CD14-positive monocyte (primary cell): ENCODE results near the gene NPC2. TPM values are rescaled to one million over a fixed set of nuclear protein-coding genes. Genes with fewer than 3 reads are reported as not detected.
A peak's percentile ranks its signal among the peaks of the same experiment; 100 is the strongest.

Experiments used
- DNase-seq, 3 donors: peaks; one replicate each; pipeline ENCODE4 v3.0.0-alpha.2; 2011 to 2022
- H2AFZ ChIP-seq: 2 replicates; pipeline ENCODE4 v1.6.0; 2012; ENCODE audit warnings: mild to moderate bottlenecking, low read depth, low read length, inconsistent platforms; ENCODE audit not compliant: insufficient read depth, poor library complexity, severe bottlenecking
- H3K27ac ChIP-seq, 2 donors: 1 replicate in 1 of 2; 2 replicates in 1 of 2; pipeline ENCODE4 v1.5.1; 2012 to 2013; ENCODE audit warnings: low read length in 2 of 2, control low read depth in 1 of 2, inconsistent platforms in 1 of 2, low read depth in 1 of 2, mild to moderate bottlenecking in 1 of 2
- H3K27me3 ChIP-seq, 2 donors: one replicate each; pipeline versions ENCODE4 v1.6.0 to v1.6.1; 2011 to 2013; ENCODE audit warnings: low read length in 2 of 2; ENCODE audit not compliant: control insufficient read depth in 2 of 2, insufficient read depth in 2 of 2
- H3K36me3 ChIP-seq, 2 donors: replicated peaks in 1 of 2; 1 replicate in 1 of 2; 2 replicates in 1 of 2; pipeline versions ENCODE4 v1.5.1 to v1.6.1; 2012 to 2013; ENCODE audit warnings: low read length in 2 of 2, control low read depth in 1 of 2, inconsistent platforms in 1 of 2, mild to moderate bottlenecking in 1 of 2; ENCODE audit not compliant: insufficient read depth in 2 of 2, control insufficient read depth in 1 of 2
- H3K4me1 ChIP-seq, 2 donors: 1 replicate in 1 of 2; 2 replicates in 1 of 2; pipeline versions ENCODE4 v1.5.1 to v1.6.1; 2012 to 2013; ENCODE audit warnings: low read length in 2 of 2, control low read depth in 1 of 2, inconsistent platforms in 1 of 2, mild to moderate bottlenecking in 1 of 2, moderate library complexity in 1 of 2; ENCODE audit not compliant: insufficient read depth in 2 of 2, control insufficient read depth in 1 of 2
- H3K4me2 ChIP-seq: replicated peaks from 2 replicates; pipeline ENCODE3; 2012; ENCODE audit warnings: low read length, moderate library complexity, mild to moderate bottlenecking; ENCODE audit not compliant: poor library complexity, severe bottlenecking; ENCODE audit errors: extremely low read depth
- H3K4me3 ChIP-seq, 3 experiments: fragments of 200-600 bp in 1 of 3; sonication (generic) in 1 of 3; replicated peaks in 1 of 3; 1 replicate in 2 of 3; 2 replicates in 1 of 3; pipeline ENCODE4 v1.5.1; 2011 to 2013; ENCODE audit warnings: low read length in 3 of 3, mild to moderate bottlenecking in 3 of 3, control low read depth in 2 of 3, low read depth in 2 of 3, inconsistent platforms in 1 of 3, moderate library complexity in 1 of 3
- H3K79me2 ChIP-seq: 2 replicates; pipeline ENCODE4 v1.6.0; 2012; ENCODE audit warnings: mild to moderate bottlenecking, control low read depth, inconsistent platforms, low read length, moderate library complexity; ENCODE audit not compliant: insufficient read depth
- H3K9ac ChIP-seq: 2 replicates; pipeline ENCODE4 v1.6.0; 2017; ENCODE audit warnings: low read length, mild to moderate bottlenecking; ENCODE audit not compliant: insufficient read depth, poor library complexity, severe bottlenecking
- H3K9me3 ChIP-seq, 2 donors: replicated peaks in 1 of 2; 1 replicate in 1 of 2; 2 replicates in 1 of 2; pipeline versions ENCODE4 v1.5.1 to v1.6.1; 2012 to 2013; ENCODE audit warnings: low read length in 2 of 2, control low read depth in 1 of 2; ENCODE audit not compliant: control insufficient read depth in 1 of 2, insufficient read depth in 1 of 2
- H4K20me1 ChIP-seq: 2 replicates; pipeline ENCODE4 v1.6.0; 2012; ENCODE audit warnings: mild to moderate bottlenecking, low read length, control low read depth, moderate library complexity; ENCODE audit not compliant: insufficient read depth
- H3K27ac Mint-ChIP-seq, 7 donors: one replicate each; pipeline ENCODE4 v1.8.0; 2020; ENCODE audit warnings: mild to moderate bottlenecking in 7 of 7, mixed read lengths in 7 of 7, moderate library complexity in 6 of 7, inconsistent platforms in 2 of 7
- H3K27me3 Mint-ChIP-seq, 3 donors: one replicate each; pipeline ENCODE4 v1.8.0; 2021 to 2022; ENCODE audit warnings: low read depth in 3 of 3, mild to moderate bottlenecking in 3 of 3, mixed read lengths in 3 of 3, moderate library complexity in 3 of 3, inconsistent platforms in 1 of 3
- H3K36me3 Mint-ChIP-seq, 2 donors: one replicate each; pipeline ENCODE4 v1.8.0; 2020; ENCODE audit warnings: mixed read lengths in 2 of 2, inconsistent platforms in 1 of 2, mild to moderate bottlenecking in 1 of 2
- H3K4me1 Mint-ChIP-seq: one replicate; pipeline ENCODE4 v1.8.0; 2020; ENCODE audit warnings: mild to moderate bottlenecking, mixed read lengths
- H3K4me3 Mint-ChIP-seq, 2 donors: one replicate each; pipeline ENCODE4 v1.8.0; 2020; ENCODE audit warnings: mild to moderate bottlenecking in 2 of 2, mixed read lengths in 2 of 2, moderate library complexity in 1 of 2
- H3K9me3 Mint-ChIP-seq, 7 donors: one replicate each; pipeline ENCODE4 v1.8.0; 2020 to 2022; ENCODE audit warnings: mixed read lengths in 7 of 7, mild to moderate bottlenecking in 6 of 7, moderate library complexity in 6 of 7, inconsistent platforms in 2 of 7
- WGBS: methylation state at CpG from one replicate; pipeline ENCODE4 v1.1.5; 2013; ENCODE audit warnings: missing lambda C conversion rate; ENCODE audit not compliant: insufficient coverage; 5-methylcytosine and 5-hydroxymethylcytosine counted together
- intact Hi-C, 2 donors: fragments of 100-400 bp; cut with micrococcal nuclease; formaldehyde crosslinking; loops; one replicate each; pipeline versions ENCODE4 v1.15.0 to v1.15.1; 2023
- polyA plus RNA-seq, 3 donors: library from polyadenylated mRNA; depleted of rRNA in 1 of 3; unstranded in 2 of 3; stranded (reverse) in 1 of 3; fragments of 300-500 nt in 2 of 3; fragments of >200 nt in 1 of 3; fragmentation: Illumina TruSeq in 2 of 3; gene quantifications; 1 replicate in 2 of 3; 2 replicates in 1 of 3; pipeline ENCODE4 v1.2.3, GENCODE V29; 2012 to 2021
- TF ChIP-seq, protein P1 (sequence below): fragments of 200-600 bp; IDR thresholded peaks from one replicate; pipeline ENCODE4 v1.8.0; 2022; ENCODE audit warnings: antibody characterized with exemption, mild to moderate bottlenecking

The NPC2 gene
- polyA plus RNA-seq, 3 donors = 675 to 1,159 (median 772) TPM

DNA sequence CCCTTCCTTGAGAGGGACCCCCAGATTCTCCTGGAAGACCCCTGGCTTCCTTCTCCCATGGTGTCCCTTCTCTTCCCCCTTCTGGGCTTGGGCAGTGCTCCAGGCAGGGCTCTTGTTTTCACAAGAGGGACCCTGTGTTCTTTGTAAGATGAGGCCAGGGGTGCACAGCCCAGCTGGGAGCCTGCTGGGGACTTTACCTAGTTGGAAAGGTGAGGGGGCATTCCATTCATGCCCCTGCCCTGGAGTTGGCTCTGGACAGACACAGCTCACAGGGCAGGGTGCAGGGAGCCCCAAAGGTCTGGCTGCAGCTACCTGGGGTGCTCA lies 31.7 kb upstream of the NPC2 start:
- Histone ChIP-seq H3K27ac (no peak overlapping the region), H3K79me2 (no peaks in the 10 kb centered on the region), H3K36me3 (no peaks in the 10 kb centered on the region), H3K9me3 (no peaks in the 10 kb centered on the region), H3K4me3 (no peak overlapping the region), H4K20me1 (no peaks in the 10 kb centered on the region), H3K9ac (no peak overlapping the region), H2AFZ (no peak overlapping the region), H3K4me2 (no peak overlapping the region), H3K4me1 (no peaks in the 10 kb centered on the region), H3K27me3 (no peaks in the 10 kb centered on the region)
- no peak overlapping the region for H3K27ac Mint-ChIP-seq
- H3K36me3 Mint-ChIP-seq = no peaks in the 10 kb centered on the region
- peaks cover 0 to 8% (median 6%) of the 10 kb centered on the region in 3 donors for H3K27me3 Mint-ChIP-seq
- H3K4me1 Mint-ChIP-seq = peaks cover 9% of the 10 kb centered on the region
- no peak for DNase-seq
- peaks cover 0 to 3% (median 0%) of the 10 kb centered on the region in 7 donors for H3K9me3 Mint-ChIP-seq
- intact Hi-C loops = no loop called here
- H3K4me3 Mint-ChIP-seq = no peak overlapping the region
- TF ChIP-seq, protein P1, sequence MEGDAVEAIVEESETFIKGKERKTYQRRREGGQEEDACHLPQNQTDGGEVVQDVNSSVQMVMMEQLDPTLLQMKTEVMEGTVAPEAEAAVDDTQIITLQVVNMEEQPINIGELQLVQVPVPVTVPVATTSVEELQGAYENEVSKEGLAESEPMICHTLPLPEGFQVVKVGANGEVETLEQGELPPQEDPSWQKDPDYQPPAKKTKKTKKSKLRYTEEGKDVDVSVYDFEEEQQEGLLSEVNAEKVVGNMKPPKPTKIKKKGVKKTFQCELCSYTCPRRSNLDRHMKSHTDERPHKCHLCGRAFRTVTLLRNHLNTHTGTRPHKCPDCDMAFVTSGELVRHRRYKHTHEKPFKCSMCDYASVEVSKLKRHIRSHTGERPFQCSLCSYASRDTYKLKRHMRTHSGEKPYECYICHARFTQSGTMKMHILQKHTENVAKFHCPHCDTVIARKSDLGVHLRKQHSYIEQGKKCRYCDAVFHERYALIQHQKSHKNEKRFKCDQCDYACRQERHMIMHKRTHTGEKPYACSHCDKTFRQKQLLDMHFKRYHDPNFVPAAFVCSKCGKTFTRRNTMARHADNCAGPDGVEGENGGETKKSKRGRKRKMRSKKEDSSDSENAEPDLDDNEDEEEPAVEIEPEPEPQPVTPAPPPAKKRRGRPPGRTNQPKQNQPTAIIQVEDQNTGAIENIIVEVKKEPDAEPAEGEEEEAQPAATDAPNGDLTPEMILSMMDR = no peak

- DNase-seq = no peak
- Histone ChIP-seq H3K4me2 (no peak overlapping the region), H3K79me2 (no peaks in the 10 kb centered on the region), H3K4me3 (no peak overlapping the region), H3K27ac (no peak overlapping the region), H2AFZ (no peak overlapping the region), H3K9ac (no peak overlapping the region), H3K4me1 (no peaks in the 10 kb centered on the region), H3K27me3 (no peaks in the 10 kb centered on the region), H3K9me3 (no peaks in the 10 kb centered on the region), H3K36me3 (no peaks in the 10 kb centered on the region), H4K20me1 (no peaks in the 10 kb centered on the region)
- peaks cover 0 to 8% (median 6%) of the 10 kb centered on the region in 3 donors for H3K27me3 Mint-ChIP-seq
- 83% methylated on average over 7 of the region's 14 CpGs for WGBS
- H3K27ac Mint-ChIP-seq = peak overlapping the region in 1 of 7 donors; percentile 31
- no peaks in the 10 kb centered on the region for H3K36me3 Mint-ChIP-seq
- intact Hi-C loops = no loop called here
- peaks cover 0 to 3% (median 0%) of the 10 kb centered on the region in 7 donors for H3K9me3 Mint-ChIP-seq
- no peak overlapping the region for H3K4me3 Mint-ChIP-seq
- TF ChIP-seq, protein P1 = no peak
- peaks cover 9% of the 10 kb centered on the region for H3K4me1 Mint-ChIP-seq
Observed at GRCh38 chr14:74524076-74524811, 31.1 kb upstream of the NPC2 start.
